Hepatocyte (in vitro differentiated cells): ENCODE results near the gene PRR3. TPM values are rescaled to one million over a fixed set of nuclear protein-coding genes. Genes with fewer than 3 reads are reported as not detected.
A peak's percentile ranks its signal among the peaks of the same experiment; 100 is the strongest.

Experiments
- DNase-seq: peaks from one replicate; pipeline ENCODE4 v3.0.0-alpha.2; 2016; ENCODE audit warnings: low spot score
- H2AFZ ChIP-seq: fragments of 200-600 bp; sonication (generic); 2 replicates; pipeline ENCODE4 v1.6.0; 2016; ENCODE audit warnings: antibody characterized with exemption, mild to moderate bottlenecking
- H3K27ac ChIP-seq: fragments of 200-600 bp; sonication (generic); 2 replicates; pipeline ENCODE4 v1.5.1; 2016; ENCODE audit warnings: mild to moderate bottlenecking
- H3K27me3 ChIP-seq: fragments of 200-600 bp; sonication (generic); 2 replicates; pipeline ENCODE4 v1.6.1; 2016
- H3K36me3 ChIP-seq: fragments of 200-600 bp; sonication (generic); replicated peaks from 2 replicates; pipeline ENCODE4 v1.5.1; 2016; ENCODE audit warnings: low read depth; ENCODE audit not compliant: insufficient read depth
- H3K4me1 ChIP-seq: fragments of 200-600 bp; sonication (generic); 2 replicates; pipeline ENCODE4 v1.5.1; 2016; ENCODE audit warnings: mild to moderate bottlenecking, moderate library complexity; ENCODE audit not compliant: insufficient read depth
- H3K4me2 ChIP-seq: fragments of 200-600 bp; sonication (generic); 2 replicates; pipeline ENCODE4 v1.6.0; 2016
- H3K4me3 ChIP-seq: fragments of 200-600 bp; sonication (generic); 2 replicates; pipeline ENCODE4 v1.5.1; 2016; ENCODE audit warnings: mild to moderate bottlenecking
- H3K79me2 ChIP-seq: fragments of 200-600 bp; sonication (generic); 2 replicates; pipeline ENCODE4 v1.6.0; 2017; ENCODE audit warnings: mild to moderate bottlenecking
- H3K9me2 ChIP-seq: fragments of 200-600 bp; sonication (generic); replicated peaks from 2 replicates; pipeline ENCODE4 v1.6.0; 2017; ENCODE audit warnings: mild to moderate bottlenecking; ENCODE audit not compliant: insufficient read depth
- H3K9me3 ChIP-seq: fragments of 200-600 bp; sonication (generic); 2 replicates; pipeline ENCODE4 v1.5.1; 2016; ENCODE audit warnings: low read depth, mild to moderate bottlenecking
- H4K20me1 ChIP-seq: fragments of 200-600 bp; sonication (generic); 2 replicates; pipeline ENCODE4 v1.6.0; 2016; ENCODE audit warnings: mild to moderate bottlenecking; ENCODE audit not compliant: insufficient read depth, poor library complexity, severe bottlenecking
- EZH2 ChIP-seq: fragments of 200-600 bp; sonication (generic); IDR thresholded peaks from 2 replicates; pipeline ENCODE4 v1.6.1; 2016; ENCODE audit warnings: antibody characterized with exemption, mild to moderate bottlenecking, borderline replicate concordance
- EZH2phosphoT487 ChIP-seq: fragments of 200-600 bp; sonication (generic); IDR thresholded peaks from one replicate; pipeline ENCODE4 v1.6.1; 2018; ENCODE audit warnings: antibody characterized with exemption, mild to moderate bottlenecking, low read depth, moderate library complexity; ENCODE audit not compliant: unreplicated experiment, severe bottlenecking
- WGBS: methylation state at CpG from one replicate; pipeline ENCODE4 v1.1.6; 2016; ENCODE audit warnings: low lambda C conversion rate; ENCODE audit errors: missing lambda C conversion rate; 5-methylcytosine and 5-hydroxymethylcytosine counted together
- polyA plus RNA-seq: library from polyadenylated mRNA; unstranded; fragments of >200 nt; fragmentation: Nextera tagmentation; extraction: Ambion mirVana; gene quantifications from 2 replicates; pipeline ENCODE4 v1.2.1, GENCODE V29; 2016
- total RNA-seq: library from RNA; depleted of rRNA; stranded (reverse); fragments of >200 nt; gene quantifications from 2 replicates; pipeline ENCODE4 v1.2.3, GENCODE V29; 2014
- TF ChIP-seq, protein P1 (sequence below): fragments of 200-600 bp; sonication (generic); IDR thresholded peaks from 2 replicates; pipeline ENCODE4 v1.5.1; 2016; ENCODE audit warnings: antibody characterized with exemption, mild to moderate bottlenecking; ENCODE audit not compliant: poor library complexity

Gene PRR3
- total and polyA plus RNA-seq, 2 experiments from 2014 or later, result 7.8 to 10.1 TPM

DNA sequence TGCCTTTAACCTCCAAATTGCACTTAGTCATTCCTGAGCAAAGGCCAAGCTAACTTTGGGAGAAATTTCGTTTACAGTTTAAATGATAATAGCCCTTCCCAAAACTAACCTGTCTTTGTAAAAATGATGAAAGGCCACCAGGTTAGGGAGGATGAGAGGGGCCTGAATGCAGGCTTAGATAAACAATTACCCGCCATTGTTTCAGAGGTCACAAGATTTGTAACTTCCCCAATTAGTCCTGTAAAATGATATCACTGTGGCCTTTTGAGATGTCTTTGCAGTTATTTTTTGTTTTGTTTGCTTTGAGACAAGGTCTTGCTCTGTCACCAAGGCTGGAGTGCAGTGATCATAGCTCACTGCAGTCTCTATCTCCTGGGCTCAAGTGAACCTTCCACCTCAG is 27.1 kb upstream of the PRR3 start:
- Histone ChIP-seq H3K36me3 (no peaks in the 10 kb centered on the region), H3K79me2 (no peaks in the 10 kb centered on the region), H3K27ac (no peak overlapping the region), H3K4me2 (no peak overlapping the region), H3K4me3 (no peak overlapping the region), H4K20me1 (no peaks in the 10 kb centered on the region), H2AFZ (no peak overlapping the region), H3K4me1 (no peaks in the 10 kb centered on the region), H3K9me3 (no peaks in the 10 kb centered on the region), H3K9me2 (no peaks in the 10 kb centered on the region), H3K27me3 (no peaks in the 10 kb centered on the region)
- TF ChIP-seq, protein P1, sequence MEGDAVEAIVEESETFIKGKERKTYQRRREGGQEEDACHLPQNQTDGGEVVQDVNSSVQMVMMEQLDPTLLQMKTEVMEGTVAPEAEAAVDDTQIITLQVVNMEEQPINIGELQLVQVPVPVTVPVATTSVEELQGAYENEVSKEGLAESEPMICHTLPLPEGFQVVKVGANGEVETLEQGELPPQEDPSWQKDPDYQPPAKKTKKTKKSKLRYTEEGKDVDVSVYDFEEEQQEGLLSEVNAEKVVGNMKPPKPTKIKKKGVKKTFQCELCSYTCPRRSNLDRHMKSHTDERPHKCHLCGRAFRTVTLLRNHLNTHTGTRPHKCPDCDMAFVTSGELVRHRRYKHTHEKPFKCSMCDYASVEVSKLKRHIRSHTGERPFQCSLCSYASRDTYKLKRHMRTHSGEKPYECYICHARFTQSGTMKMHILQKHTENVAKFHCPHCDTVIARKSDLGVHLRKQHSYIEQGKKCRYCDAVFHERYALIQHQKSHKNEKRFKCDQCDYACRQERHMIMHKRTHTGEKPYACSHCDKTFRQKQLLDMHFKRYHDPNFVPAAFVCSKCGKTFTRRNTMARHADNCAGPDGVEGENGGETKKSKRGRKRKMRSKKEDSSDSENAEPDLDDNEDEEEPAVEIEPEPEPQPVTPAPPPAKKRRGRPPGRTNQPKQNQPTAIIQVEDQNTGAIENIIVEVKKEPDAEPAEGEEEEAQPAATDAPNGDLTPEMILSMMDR, result no peak
- no peak for TF ChIP-seq EZH2phosphoT487
- TF ChIP-seq EZH2, result no peak
- WGBS, result 47% methylated on average over 2 of the region's 2 CpGs
- DNase-seq, result no peak

DNA sequence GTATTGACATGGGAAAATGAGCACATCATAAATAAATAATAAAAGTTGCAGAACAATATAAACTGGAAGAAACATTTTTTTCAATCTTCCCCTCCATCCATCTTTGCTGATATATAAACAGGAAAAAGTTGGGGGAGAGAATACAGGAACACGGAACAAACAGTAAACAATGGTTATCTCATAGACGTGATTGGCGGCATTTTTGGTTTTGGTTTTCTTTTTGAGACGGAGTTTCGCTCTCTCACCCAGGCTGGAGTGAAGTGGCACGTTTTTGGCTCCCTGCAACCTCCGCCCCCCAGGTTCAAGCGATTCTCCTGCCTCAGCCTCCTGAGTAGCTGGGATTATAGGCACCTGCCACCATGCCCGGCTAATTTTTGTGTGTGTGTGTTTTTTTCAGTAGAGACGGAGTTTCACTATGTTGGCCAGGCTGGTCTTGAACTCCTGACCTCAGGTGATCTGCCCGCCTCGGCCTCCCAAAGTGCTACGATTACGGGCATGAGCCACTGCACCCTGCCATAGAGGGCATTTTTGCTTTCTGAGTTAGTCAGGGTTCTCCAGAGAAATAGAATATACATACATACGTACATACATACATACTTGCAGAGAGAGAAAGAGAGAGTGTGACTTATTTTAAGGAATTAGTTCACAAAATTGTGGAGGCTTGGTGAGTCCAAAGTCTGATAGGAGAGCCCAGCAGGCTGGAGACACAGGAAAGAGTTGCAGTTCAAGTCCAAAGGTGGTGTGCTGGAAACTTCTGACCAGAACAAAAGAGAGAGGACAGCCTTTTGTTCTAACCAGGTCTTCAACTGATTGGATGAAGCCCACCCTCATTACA is 23.4 kb upstream of the PRR3 start:
- TF ChIP-seq EZH2 (no peak), EZH2phosphoT487 (no peak)
- TF ChIP-seq, protein P1, result no peak
- H4K20me1 ChIP-seq, result no peaks in the 10 kb centered on the region
- no peak overlapping the region for H3K27ac ChIP-seq
- H3K4me3 ChIP-seq, result no peak overlapping the region
- no peak overlapping the region for H3K4me2 ChIP-seq
- no peaks in the 10 kb centered on the region for H3K9me3 ChIP-seq
- H3K36me3 ChIP-seq, result no peaks in the 10 kb centered on the region
- H3K79me2 ChIP-seq, result no peaks in the 10 kb centered on the region
- no peak overlapping the region for H2AFZ ChIP-seq
- H3K27me3 ChIP-seq, result no peaks in the 10 kb centered on the region
- 85% methylated on average over 15 of the region's 15 CpGs for WGBS
- peak; percentile 25 for DNase-seq
- no peaks in the 10 kb centered on the region for H3K9me2 ChIP-seq
- no peaks in the 10 kb centered on the region for H3K4me1 ChIP-seq

DNA sequence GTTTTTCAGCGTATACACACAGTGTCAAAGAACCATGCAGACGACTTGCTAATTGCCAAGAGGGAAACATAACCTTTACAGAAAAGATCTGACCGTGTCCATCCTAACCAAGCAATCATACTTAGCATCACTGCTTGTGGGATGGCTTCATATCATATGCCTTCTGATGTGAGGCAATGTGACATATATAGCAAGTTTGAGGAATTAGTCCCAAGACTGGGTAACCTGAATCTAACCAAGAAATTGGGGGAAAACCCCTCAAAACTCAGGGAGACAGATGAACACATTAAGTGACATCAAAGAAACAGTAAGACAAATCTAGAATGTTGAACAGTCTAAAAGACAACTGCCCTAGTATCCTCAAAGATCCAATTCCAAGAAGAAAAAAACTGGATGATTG is 19.2 kb upstream of the PRR3 start:
- no peak for DNase-seq
- H3K36me3 ChIP-seq, result no peaks in the 10 kb centered on the region
- WGBS, result 70% methylated on average over 3 of the region's 3 CpGs

More for the DNA sequence above, 19.2 kb upstream of the PRR3 start:
- no peaks in the 10 kb centered on the region for H3K27me3 ChIP-seq
- no peak overlapping the region for H3K4me3 ChIP-seq
- no peak overlapping the region for H3K27ac ChIP-seq
- H3K9me3 ChIP-seq, result no peaks in the 10 kb centered on the region
- no peaks in the 10 kb centered on the region for H3K4me1 ChIP-seq
- no peak overlapping the region for H2AFZ ChIP-seq
- TF ChIP-seq EZH2 (no peak), EZH2phosphoT487 (no peak)
- TF ChIP-seq, protein P1, result no peak
- no peaks in the 10 kb centered on the region for H4K20me1 ChIP-seq
- H3K4me2 ChIP-seq, result no peak overlapping the region
- H3K9me2 ChIP-seq, result no peaks in the 10 kb centered on the region
- H3K79me2 ChIP-seq, result no peaks in the 10 kb centered on the region
